ENCODE data around the gene NUTF2. TPM values are rescaled to one million over a fixed set of nuclear protein-coding genes. Genes with fewer than 3 reads are reported as not detected.

Gene NUTF2
- total RNA-seq, 1 experiment from 2014 or later = 217 TPM

GRCh38 chr16:67915831-67916723, 69.3 kb downstream of the NUTF2 start:
- no peak for DNase-seq (ENCODE audit: low spot score)
- H3K9me3 ChIP-seq (ENCODE audit: low read depth, low read length, poor library complexity, severe bottlenecking) = no peaks in the 10 kb centered on the region
- POLR2A ChIA-PET (ENCODE audit: low non-redundant PET) = no interaction called here
- no peaks in the 10 kb centered on the region for H3K4me1 ChIP-seq (ENCODE audit: insufficient read depth, low read length, poor library complexity, severe bottlenecking)
- CTCF ChIA-PET = no interaction called here
- no peak overlapping the region for H3K27ac ChIP-seq (ENCODE audit: low read depth, low read length, poor library complexity, severe bottlenecking)
- H3K4me3 ChIP-seq (ENCODE audit: low read depth, low read length, poor library complexity, severe bottlenecking) = no peak overlapping the region
- no peaks in the 10 kb centered on the region for H3K36me3 ChIP-seq (ENCODE audit: insufficient read depth, low read length, poor library complexity, severe bottlenecking)
- no peak for TF ChIP-seq EZH2 (IDR thresholded peaks at IDR 0.05; ENCODE audit: borderline replicate concordance, low read depth, low read length, poor library complexity, severe bottlenecking)
- TF ChIP-seq, protein P1, sequence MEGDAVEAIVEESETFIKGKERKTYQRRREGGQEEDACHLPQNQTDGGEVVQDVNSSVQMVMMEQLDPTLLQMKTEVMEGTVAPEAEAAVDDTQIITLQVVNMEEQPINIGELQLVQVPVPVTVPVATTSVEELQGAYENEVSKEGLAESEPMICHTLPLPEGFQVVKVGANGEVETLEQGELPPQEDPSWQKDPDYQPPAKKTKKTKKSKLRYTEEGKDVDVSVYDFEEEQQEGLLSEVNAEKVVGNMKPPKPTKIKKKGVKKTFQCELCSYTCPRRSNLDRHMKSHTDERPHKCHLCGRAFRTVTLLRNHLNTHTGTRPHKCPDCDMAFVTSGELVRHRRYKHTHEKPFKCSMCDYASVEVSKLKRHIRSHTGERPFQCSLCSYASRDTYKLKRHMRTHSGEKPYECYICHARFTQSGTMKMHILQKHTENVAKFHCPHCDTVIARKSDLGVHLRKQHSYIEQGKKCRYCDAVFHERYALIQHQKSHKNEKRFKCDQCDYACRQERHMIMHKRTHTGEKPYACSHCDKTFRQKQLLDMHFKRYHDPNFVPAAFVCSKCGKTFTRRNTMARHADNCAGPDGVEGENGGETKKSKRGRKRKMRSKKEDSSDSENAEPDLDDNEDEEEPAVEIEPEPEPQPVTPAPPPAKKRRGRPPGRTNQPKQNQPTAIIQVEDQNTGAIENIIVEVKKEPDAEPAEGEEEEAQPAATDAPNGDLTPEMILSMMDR (conservative IDR thresholded peaks at IDR 0.05; ENCODE audit: low read depth, low read length) = no peak
- no TSS peak for BruUV-seq (replicated peaks)
- H3K27me3 ChIP-seq (replicated peaks; ENCODE audit: insufficient read depth, low read depth, low read length, poor library complexity) = no peaks in the 10 kb centered on the region
- intact Hi-C loops (cut with micrococcal nuclease; ENCODE audit: unreplicated experiment) = no loop called here

- POLR2A ChIA-PET (ENCODE audit: low non-redundant PET) = no interaction called here
- H3K36me3 ChIP-seq (ENCODE audit: insufficient read depth, low read length, poor library complexity, severe bottlenecking) = no peaks in the 10 kb centered on the region
- TF ChIP-seq, protein P1 (conservative IDR thresholded peaks at IDR 0.05; ENCODE audit: low read depth, low read length) = no peak
- TF ChIP-seq EZH2 (IDR thresholded peaks at IDR 0.05; ENCODE audit: borderline replicate concordance, low read depth, low read length, poor library complexity, severe bottlenecking) = no peak
- H3K4me1 ChIP-seq (ENCODE audit: insufficient read depth, low read length, poor library complexity, severe bottlenecking) = no peaks in the 10 kb centered on the region
- CTCF ChIA-PET = no interaction called here
- no peak overlapping the region for H3K4me3 ChIP-seq (ENCODE audit: low read depth, low read length, poor library complexity, severe bottlenecking)
- no peak overlapping the region for H3K27ac ChIP-seq (ENCODE audit: low read depth, low read length, poor library complexity, severe bottlenecking)
- intact Hi-C loops (cut with micrococcal nuclease; ENCODE audit: unreplicated experiment) = no loop called here
- H3K27me3 ChIP-seq (replicated peaks; ENCODE audit: insufficient read depth, low read depth, low read length, poor library complexity) = no peaks in the 10 kb centered on the region
- BruUV-seq (replicated peaks) = no TSS peak
- no peaks in the 10 kb centered on the region for H3K9me3 ChIP-seq (ENCODE audit: low read depth, low read length, poor library complexity, severe bottlenecking)
- DNase-seq (ENCODE audit: low spot score) = no peak
These were observed 70.6 kb downstream of the NUTF2 start for GRCh38 chr16:67917140-67917851.

- peak; percentile 46 for DNase-seq (ENCODE audit: low spot score)
- Histone ChIP-seq H3K36me3 (ENCODE audit: insufficient read depth, low read length, poor library complexity, severe bottlenecking) (no peaks in the 10 kb centered on the region), H3K4me3 (ENCODE audit: low read depth, low read length, poor library complexity, severe bottlenecking) (no peak overlapping the region), H3K27me3 (replicated peaks; ENCODE audit: insufficient read depth, low read depth, low read length, poor library complexity) (no peaks in the 10 kb centered on the region), H3K9me3 (ENCODE audit: low read depth, low read length, poor library complexity, severe bottlenecking) (no peaks in the 10 kb centered on the region), H3K27ac (ENCODE audit: low read depth, low read length, poor library complexity, severe bottlenecking) (no peak overlapping the region), H3K4me1 (ENCODE audit: insufficient read depth, low read length, poor library complexity, severe bottlenecking) (no peaks in the 10 kb centered on the region)
- ChIA-PET CTCF (interaction anchor here (0.8 kb wide), 1 partner anchor 101 kb away, joined by 3 read pairs; no protein-coding TSS in a partner anchor), POLR2A (ENCODE audit: low non-redundant PET) (no interaction called here)
- no peak for TF ChIP-seq EZH2 (IDR thresholded peaks at IDR 0.05; ENCODE audit: borderline replicate concordance, low read depth, low read length, poor library complexity, severe bottlenecking)
- TF ChIP-seq, protein P1 (conservative IDR thresholded peaks at IDR 0.05; ENCODE audit: low read depth, low read length) = no peak
- BruUV-seq (replicated peaks) = no TSS peak
- intact Hi-C loops (cut with micrococcal nuclease; ENCODE audit: unreplicated experiment) = no loop called here
These were observed 71.1 kb downstream of the NUTF2 start for GRCh38 chr16:67917852-67918236.
